Measurements from ENCODE around the gene ALOX5. TPM values are rescaled to one million over a fixed set of nuclear protein-coding genes. Genes with fewer than 3 reads are reported as not detected.

The ALOX5 gene
- total RNA-seq, 1 experiment from 2014 or later, result 3.4 TPM

DNA sequence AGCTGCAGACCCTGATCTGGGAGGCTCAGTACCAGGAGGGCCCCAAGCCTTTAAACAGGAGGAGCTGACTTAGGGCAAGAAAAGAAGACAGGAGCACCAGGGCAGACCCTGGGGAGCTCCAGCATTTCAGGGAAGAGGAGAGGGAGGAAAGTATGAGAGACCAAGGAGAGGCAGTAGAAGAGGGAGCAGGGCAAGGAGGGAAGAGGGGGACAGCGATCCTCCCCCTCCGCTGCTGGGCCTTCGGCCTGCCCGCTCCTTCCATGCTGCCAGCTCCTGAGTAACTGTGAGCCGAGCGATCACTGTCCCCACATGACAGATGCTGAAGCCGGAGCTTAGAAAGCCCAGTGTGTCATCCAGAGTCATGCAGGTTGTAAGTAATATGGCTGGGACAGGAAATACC is 65.9 kb downstream of the ALOX5 start:
- TF ChIP-seq HMGA2 (CRISPR knock-in tag; IDR thresholded peaks at IDR 0.05) (no peak), ZNF219 (CRISPR knock-in tag; IDR thresholded peaks at IDR 0.05; ENCODE audit: borderline replicate concordance) (no peak), JUN (CRISPR knock-in tag; IDR thresholded peaks at IDR 0.05) (no peak), OVOL2 (CRISPR knock-in tag; IDR thresholded peaks at IDR 0.05; ENCODE audit: borderline replicate concordance) (no peak), IRF2 (CRISPR knock-in tag; IDR thresholded peaks at IDR 0.05; ENCODE audit: borderline replicate concordance, low read depth) (no peak), NFYB (CRISPR knock-in tag; conservative IDR thresholded peaks at IDR 0.05; ENCODE audit: low read depth) (no peak), ZBTB21 (CRISPR knock-in tag; IDR thresholded peaks at IDR 0.05; ENCODE audit: borderline replicate concordance) (no peak), NR3C1 (CRISPR knock-in tag; conservative IDR thresholded peaks at IDR 0.05; ENCODE audit: low read depth) (no peak), ZNF263 (CRISPR knock-in tag; IDR thresholded peaks at IDR 0.05; ENCODE audit: low read depth) (no peak), RELA (CRISPR knock-in tag; IDR thresholded peaks at IDR 0.05; ENCODE audit: borderline replicate concordance) (no peak)
- TF ChIP-seq, protein P1, sequence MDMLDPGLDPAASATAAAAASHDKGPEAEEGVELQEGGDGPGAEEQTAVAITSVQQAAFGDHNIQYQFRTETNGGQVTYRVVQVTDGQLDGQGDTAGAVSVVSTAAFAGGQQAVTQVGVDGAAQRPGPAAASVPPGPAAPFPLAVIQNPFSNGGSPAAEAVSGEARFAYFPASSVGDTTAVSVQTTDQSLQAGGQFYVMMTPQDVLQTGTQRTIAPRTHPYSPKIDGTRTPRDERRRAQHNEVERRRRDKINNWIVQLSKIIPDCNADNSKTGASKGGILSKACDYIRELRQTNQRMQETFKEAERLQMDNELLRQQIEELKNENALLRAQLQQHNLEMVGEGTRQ (CRISPR knock-in tag; IDR thresholded peaks at IDR 0.05), result no peak
- TF ChIP-seq, protein P2, sequence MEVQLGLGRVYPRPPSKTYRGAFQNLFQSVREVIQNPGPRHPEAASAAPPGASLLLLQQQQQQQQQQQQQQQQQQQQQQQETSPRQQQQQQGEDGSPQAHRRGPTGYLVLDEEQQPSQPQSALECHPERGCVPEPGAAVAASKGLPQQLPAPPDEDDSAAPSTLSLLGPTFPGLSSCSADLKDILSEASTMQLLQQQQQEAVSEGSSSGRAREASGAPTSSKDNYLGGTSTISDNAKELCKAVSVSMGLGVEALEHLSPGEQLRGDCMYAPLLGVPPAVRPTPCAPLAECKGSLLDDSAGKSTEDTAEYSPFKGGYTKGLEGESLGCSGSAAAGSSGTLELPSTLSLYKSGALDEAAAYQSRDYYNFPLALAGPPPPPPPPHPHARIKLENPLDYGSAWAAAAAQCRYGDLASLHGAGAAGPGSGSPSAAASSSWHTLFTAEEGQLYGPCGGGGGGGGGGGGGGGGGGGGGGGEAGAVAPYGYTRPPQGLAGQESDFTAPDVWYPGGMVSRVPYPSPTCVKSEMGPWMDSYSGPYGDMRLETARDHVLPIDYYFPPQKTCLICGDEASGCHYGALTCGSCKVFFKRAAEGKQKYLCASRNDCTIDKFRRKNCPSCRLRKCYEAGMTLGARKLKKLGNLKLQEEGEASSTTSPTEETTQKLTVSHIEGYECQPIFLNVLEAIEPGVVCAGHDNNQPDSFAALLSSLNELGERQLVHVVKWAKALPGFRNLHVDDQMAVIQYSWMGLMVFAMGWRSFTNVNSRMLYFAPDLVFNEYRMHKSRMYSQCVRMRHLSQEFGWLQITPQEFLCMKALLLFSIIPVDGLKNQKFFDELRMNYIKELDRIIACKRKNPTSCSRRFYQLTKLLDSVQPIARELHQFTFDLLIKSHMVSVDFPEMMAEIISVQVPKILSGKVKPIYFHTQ (CRISPR knock-in tag; IDR thresholded peaks at IDR 0.05), result no peak
- H3K27me3 Mint-ChIP-seq (ENCODE audit: low read depth), result no peaks in the 10 kb centered on the region
- peaks cover 17% of the 10 kb centered on the region for H3K9me3 Mint-ChIP-seq
- DNase-seq (ENCODE audit: low spot score) (no peak), ATAC-seq (no peak)
- peaks cover 13% of the 10 kb centered on the region for H3K36me3 Mint-ChIP-seq
- ChIA-PET CTCF (interaction anchor here (1.1 to 2.0 kb wide), 2 partner anchors 14 to 190 kb away, joined by 3 to 6 read pairs; no protein-coding TSS in a partner anchor), POLR2A (interaction anchor here (0.6 kb wide), 1 partner anchor 121 kb away, joined by 3 read pairs; no protein-coding TSS in a partner anchor)
- H3K27ac Mint-ChIP-seq, result no peak overlapping the region
- no peak overlapping the region for H3K4me3 Mint-ChIP-seq
- peaks cover 24% of the 10 kb centered on the region for H3K4me1 Mint-ChIP-seq

DNA sequence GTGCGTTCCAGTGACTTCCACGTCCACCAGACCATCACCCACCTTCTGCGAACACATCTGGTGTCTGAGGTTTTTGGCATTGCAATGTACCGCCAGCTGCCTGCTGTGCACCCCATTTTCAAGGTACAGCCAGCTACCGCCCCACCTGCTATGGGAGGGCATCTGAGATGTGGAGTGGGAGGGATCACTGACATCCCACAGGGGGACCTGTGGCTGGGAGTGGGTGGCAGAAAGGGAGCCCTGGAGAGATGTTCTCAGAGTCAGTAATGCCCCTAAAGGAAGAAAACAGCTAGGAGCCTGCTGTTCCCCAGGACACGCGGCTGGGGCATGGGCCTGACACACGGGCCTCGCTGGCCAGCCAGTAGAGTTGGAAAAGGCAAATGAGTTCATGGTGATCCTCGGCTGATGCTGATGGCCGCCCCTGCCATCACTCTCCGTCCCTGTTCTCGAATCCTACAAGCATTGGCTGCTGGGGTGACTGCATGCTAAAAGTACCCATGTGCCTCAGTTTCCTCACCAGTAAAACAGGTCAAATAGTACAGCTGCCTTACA is 66.6 kb downstream of the ALOX5 start:
- peaks cover 13% of the 10 kb centered on the region for H3K36me3 Mint-ChIP-seq
- no peak overlapping the region for H3K27ac Mint-ChIP-seq
- TF ChIP-seq FOXJ3 (CRISPR knock-in tag; IDR thresholded peaks at IDR 0.05; ENCODE audit: borderline replicate concordance) (no peak), TP53 (CRISPR knock-in tag; IDR thresholded peaks at IDR 0.05) (no peak), EMX1 (CRISPR knock-in tag; IDR thresholded peaks at IDR 0.05) (no peak), GRHL2 (CRISPR knock-in tag; IDR thresholded peaks at IDR 0.05; ENCODE audit: insufficient replicate concordance, severe bottlenecking) (no peak), MXD4 (CRISPR knock-in tag; IDR thresholded peaks at IDR 0.05; ENCODE audit: borderline replicate concordance) (no peak), ZNF121 (CRISPR knock-in tag; IDR thresholded peaks at IDR 0.05) (no peak), ZNF232 (CRISPR knock-in tag; IDR thresholded peaks at IDR 0.05) (no peak)
- TF ChIP-seq, protein P3, sequence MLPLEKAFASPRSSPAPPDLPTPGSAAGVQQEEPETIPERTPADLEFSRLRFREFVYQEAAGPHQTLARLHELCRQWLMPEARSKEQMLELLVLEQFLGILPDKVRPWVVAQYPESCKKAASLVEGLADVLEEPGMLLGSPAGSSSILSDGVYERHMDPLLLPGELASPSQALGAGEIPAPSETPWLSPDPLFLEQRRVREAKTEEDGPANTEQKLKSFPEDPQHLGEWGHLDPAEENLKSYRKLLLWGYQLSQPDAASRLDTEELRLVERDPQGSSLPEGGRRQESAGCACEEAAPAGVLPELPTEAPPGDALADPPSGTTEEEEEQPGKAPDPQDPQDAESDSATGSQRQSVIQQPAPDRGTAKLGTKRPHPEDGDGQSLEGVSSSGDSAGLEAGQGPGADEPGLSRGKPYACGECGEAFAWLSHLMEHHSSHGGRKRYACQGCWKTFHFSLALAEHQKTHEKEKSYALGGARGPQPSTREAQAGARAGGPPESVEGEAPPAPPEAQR (CRISPR knock-in tag; IDR thresholded peaks at IDR 0.05), result no peak
- TF ChIP-seq, protein P4, sequence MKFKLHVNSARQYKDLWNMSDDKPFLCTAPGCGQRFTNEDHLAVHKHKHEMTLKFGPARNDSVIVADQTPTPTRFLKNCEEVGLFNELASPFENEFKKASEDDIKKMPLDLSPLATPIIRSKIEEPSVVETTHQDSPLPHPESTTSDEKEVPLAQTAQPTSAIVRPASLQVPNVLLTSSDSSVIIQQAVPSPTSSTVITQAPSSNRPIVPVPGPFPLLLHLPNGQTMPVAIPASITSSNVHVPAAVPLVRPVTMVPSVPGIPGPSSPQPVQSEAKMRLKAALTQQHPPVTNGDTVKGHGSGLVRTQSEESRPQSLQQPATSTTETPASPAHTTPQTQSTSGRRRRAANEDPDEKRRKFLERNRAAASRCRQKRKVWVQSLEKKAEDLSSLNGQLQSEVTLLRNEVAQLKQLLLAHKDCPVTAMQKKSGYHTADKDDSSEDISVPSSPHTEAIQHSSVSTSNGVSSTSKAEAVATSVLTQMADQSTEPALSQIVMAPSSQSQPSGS (CRISPR knock-in tag; IDR thresholded peaks at IDR 0.05; ENCODE audit: borderline replicate concordance, low read depth), result no peak
- TF ChIP-seq, protein P5, sequence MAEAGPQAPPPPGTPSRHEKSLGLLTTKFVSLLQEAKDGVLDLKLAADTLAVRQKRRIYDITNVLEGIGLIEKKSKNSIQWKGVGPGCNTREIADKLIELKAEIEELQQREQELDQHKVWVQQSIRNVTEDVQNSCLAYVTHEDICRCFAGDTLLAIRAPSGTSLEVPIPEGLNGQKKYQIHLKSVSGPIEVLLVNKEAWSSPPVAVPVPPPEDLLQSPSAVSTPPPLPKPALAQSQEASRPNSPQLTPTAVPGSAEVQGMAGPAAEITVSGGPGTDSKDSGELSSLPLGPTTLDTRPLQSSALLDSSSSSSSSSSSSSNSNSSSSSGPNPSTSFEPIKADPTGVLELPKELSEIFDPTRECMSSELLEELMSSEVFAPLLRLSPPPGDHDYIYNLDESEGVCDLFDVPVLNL (CRISPR knock-in tag; IDR thresholded peaks at IDR 0.05; ENCODE audit: borderline replicate concordance, low read depth), result no peak
- TF ChIP-seq, protein P6, sequence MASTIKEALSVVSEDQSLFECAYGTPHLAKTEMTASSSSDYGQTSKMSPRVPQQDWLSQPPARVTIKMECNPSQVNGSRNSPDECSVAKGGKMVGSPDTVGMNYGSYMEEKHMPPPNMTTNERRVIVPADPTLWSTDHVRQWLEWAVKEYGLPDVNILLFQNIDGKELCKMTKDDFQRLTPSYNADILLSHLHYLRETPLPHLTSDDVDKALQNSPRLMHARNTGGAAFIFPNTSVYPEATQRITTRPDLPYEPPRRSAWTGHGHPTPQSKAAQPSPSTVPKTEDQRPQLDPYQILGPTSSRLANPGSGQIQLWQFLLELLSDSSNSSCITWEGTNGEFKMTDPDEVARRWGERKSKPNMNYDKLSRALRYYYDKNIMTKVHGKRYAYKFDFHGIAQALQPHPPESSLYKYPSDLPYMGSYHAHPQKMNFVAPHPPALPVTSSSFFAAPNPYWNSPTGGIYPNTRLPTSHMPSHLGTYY (CRISPR knock-in tag; IDR thresholded peaks at IDR 0.05), result no peak

More for the DNA sequence above, 66.6 kb downstream of the ALOX5 start:
- H3K4me1 Mint-ChIP-seq, result peaks cover 24% of the 10 kb centered on the region
- H3K27me3 Mint-ChIP-seq (ENCODE audit: low read depth), result no peaks in the 10 kb centered on the region
- no peak for ATAC-seq
- CTCF ChIA-PET, result interaction anchor here (1.0 to 2.6 kb wide), 4 partner anchors 13 to 205 kb away, joined by 3 to 12 read pairs (median 5); no protein-coding TSS in a partner anchor
- peaks cover 17% of the 10 kb centered on the region for H3K9me3 Mint-ChIP-seq
- POLR2A ChIA-PET, result no interaction called here
- H3K4me3 Mint-ChIP-seq, result no peak overlapping the region
- DNase-seq (ENCODE audit: low spot score), result no peak

Data from WTC11 (cell line).